ENCODE results near the gene PRCC. TPM values are rescaled to one million over a fixed set of nuclear protein-coding genes. Genes with fewer than 3 reads are reported as not detected.

PRCC gene
- total and polyA plus RNA-seq, 2 of the 13 experiments (the other 11 are each of a cell fraction or from before 2014, with no cell fraction given) = 24.2 to 40.5 TPM

DNA sequence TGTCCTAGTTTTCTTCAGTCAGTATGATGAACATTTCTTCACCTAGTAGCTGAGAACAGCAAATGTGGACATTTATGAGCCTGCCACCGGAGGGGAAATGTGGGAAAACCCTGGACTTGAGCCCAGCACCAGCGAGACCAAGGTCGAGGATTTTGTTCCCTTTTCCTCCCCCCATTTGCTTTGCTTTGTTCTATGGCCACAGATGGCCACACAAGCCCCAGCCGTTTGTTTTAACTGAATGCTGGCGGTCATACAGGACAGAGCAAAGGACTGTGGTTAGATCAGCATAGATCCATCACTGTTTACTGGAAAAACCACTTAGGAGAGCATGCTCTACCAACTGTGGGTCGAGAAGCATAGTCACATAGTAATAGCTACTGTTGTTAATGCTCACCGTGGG is 28.5 kb downstream of the PRCC start (continued):
- TF ChIP-seq FOXM1 (CRISPR knock-in tag; IDR thresholded peaks at IDR 0.05) = no peak
- TF ChIP-seq KDM2A (CRISPR knock-in tag; IDR thresholded peaks at IDR 0.05; ENCODE audit: borderline replicate concordance, low read depth) = 0 out of 2 replicates have a peak, but pooled peaks have one; percentile 19

DNA sequence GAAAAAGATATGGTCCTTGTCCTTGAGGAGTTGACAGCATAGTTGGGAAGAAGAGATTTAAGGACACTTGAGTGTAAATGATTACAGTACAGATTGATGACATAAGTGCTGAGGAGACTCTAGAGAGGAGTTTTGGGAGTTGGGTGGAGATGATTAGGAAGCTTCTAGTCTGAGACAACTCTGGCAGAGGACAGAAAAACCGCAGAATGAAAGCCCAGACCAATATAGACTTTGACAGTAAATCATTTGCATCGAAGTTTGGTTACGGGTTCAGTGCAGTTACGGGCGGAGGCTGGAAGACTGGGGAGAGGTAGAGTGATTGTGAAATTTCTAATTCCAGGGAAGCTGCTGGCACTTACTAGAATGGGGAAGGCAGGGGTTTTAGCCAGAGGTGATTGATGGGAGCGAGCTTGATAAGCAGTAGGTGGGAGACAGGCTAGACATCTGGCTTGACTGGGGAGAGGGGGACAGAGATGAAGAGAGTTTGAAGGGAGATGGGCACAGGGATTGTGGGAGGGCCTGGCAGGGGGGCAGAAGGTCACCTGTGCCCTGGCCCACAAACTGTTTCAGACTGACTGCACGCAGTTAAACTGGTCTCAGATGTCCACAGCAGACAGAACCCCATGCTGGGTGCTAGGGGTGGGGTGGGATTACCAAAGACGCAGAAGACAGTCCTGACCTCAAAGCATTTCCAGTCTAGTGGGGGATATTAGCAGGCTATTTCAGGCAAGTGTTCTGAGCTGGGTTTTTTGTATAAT is 29.2 kb downstream of the PRCC start:
- ChIA-PET CTCF (ENCODE audit: low intra/inter-chr PET ratio, low total read pairs) (interaction anchor here (1.0 to 1.9 kb wide), 5 partner anchors 64 to 131 kb away, joined by 3 to 10 read pairs (median 6); partner anchors contain the start of gene NTRK1), POLR2A (interaction anchor here (1.6 kb wide), 1 partner anchor 29 kb away, joined by 5 read pairs; the partner anchor contains the start of gene PRCC)
- Histone ChIP-seq H4K20me1 (ENCODE audit: insufficient read depth, low read length) (no peaks in the 10 kb centered on the region), H3K9me3 (ENCODE audit: low read length) (no peaks in the 10 kb centered on the region), H3K36me3 (replicated peaks in 1 of 2; ENCODE audit: control insufficient read depth in 1 of 2, insufficient read depth in 2 of 2, low read length in 2 of 2) (peaks cover 36 to 72% of the 10 kb centered on the region in 2 experiments), H3K27me3 (ENCODE audit: control insufficient read depth in 1 of 2, insufficient read depth in 2 of 2, low read length in 2 of 2) (no peaks in the 10 kb centered on the region), H3K4me3 (replicated peaks in 1 of 3; ENCODE audit: insufficient read depth in 1 of 3, low read depth in 2 of 3, low read length in 3 of 3) (no peak overlapping the region), H3K9ac (ENCODE audit: insufficient read depth, low read depth, low read length) (no peak overlapping the region), H3K79me2 (ENCODE audit: insufficient read depth, low read length) (no peaks in the 10 kb centered on the region), H3K4me2 (ENCODE audit: low read depth, low read length) (no peak overlapping the region), H3K4me1 (ENCODE audit: insufficient read depth, low read length) (peaks cover 39% of the 10 kb centered on the region), H2AFZ (ENCODE audit: low read length) (no peak overlapping the region), H3K27ac (ENCODE audit: extremely low read length, insufficient read depth, low read length) (peak overlapping the region; percentile 64)
- intact Hi-C loops (cut with micrococcal nuclease; ENCODE audit: unreplicated experiment) = loop anchor here (1.0 to 10.0 kb wide), 2 partner anchors 68 to 70 kb away; partner anchors contain the start of gene NTRK1
- WGBS (ENCODE audit: low lambda C conversion rate) = 92% methylated on average over 8 of the region's 8 CpGs
- no peak for ATAC-seq
- no TSS peak for BruUV-seq (replicated peaks)
- in situ Hi-C loops (cut with HindIII; ENCODE audit: extremely low pct_ligation_motif_present, low pct_unique_long_range_greater_than_20kb) = loop anchor here (5.0 kb wide), 1 partner anchor 66 kb away; the partner anchor contains the start of gene NTRK1
- DNase-seq (ENCODE audit: low spot score) = no peak
- FAIRE-seq = no peak
- TF ChIP-seq ZNF660 (CRISPR knock-in tag; IDR thresholded peaks at IDR 0.05; ENCODE audit: borderline replicate concordance, low read depth) (no peak), EZH2 (conservative IDR thresholded peaks at IDR 0.05; ENCODE audit: low read depth, low read length) (no peak), BCL6 (CRISPR knock-in tag; IDR thresholded peaks at IDR 0.05) (no peak), ZNF607 (CRISPR knock-in tag; IDR thresholded peaks at IDR 0.05; ENCODE audit: borderline replicate concordance) (no peak), ELF3 (CRISPR knock-in tag; IDR thresholded peaks at IDR 0.05) (no peak), CHCHD3 (CRISPR knock-in tag; IDR thresholded peaks at IDR 0.05) (no peak), HOXA9 (CRISPR knock-in tag; IDR thresholded peaks at IDR 0.05; ENCODE audit: borderline replicate concordance) (no peak), NFE2L1 (CRISPR knock-in tag; IDR thresholded peaks at IDR 0.05; ENCODE audit: borderline replicate concordance) (no peak), ZNF614 (CRISPR knock-in tag; IDR thresholded peaks at IDR 0.05; ENCODE audit: borderline replicate concordance) (no peak), NFIB (CRISPR knock-in tag; IDR thresholded peaks at IDR 0.05; ENCODE audit: borderline replicate concordance) (no peak), JDP2 (CRISPR knock-in tag; IDR thresholded peaks at IDR 0.05; ENCODE audit: borderline replicate concordance) (no peak), MED13 (CRISPR knock-in tag; IDR thresholded peaks at IDR 0.05) (no peak)
- TF ChIP-seq, protein P1, sequence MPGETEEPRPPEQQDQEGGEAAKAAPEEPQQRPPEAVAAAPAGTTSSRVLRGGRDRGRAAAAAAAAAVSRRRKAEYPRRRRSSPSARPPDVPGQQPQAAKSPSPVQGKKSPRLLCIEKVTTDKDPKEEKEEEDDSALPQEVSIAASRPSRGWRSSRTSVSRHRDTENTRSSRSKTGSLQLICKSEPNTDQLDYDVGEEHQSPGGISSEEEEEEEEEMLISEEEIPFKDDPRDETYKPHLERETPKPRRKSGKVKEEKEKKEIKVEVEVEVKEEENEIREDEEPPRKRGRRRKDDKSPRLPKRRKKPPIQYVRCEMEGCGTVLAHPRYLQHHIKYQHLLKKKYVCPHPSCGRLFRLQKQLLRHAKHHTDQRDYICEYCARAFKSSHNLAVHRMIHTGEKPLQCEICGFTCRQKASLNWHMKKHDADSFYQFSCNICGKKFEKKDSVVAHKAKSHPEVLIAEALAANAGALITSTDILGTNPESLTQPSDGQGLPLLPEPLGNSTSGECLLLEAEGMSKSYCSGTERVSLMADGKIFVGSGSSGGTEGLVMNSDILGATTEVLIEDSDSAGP (CRISPR knock-in tag; IDR thresholded peaks at IDR 0.05; ENCODE audit: borderline replicate concordance) = no peak
- TF ChIP-seq, protein P2, sequence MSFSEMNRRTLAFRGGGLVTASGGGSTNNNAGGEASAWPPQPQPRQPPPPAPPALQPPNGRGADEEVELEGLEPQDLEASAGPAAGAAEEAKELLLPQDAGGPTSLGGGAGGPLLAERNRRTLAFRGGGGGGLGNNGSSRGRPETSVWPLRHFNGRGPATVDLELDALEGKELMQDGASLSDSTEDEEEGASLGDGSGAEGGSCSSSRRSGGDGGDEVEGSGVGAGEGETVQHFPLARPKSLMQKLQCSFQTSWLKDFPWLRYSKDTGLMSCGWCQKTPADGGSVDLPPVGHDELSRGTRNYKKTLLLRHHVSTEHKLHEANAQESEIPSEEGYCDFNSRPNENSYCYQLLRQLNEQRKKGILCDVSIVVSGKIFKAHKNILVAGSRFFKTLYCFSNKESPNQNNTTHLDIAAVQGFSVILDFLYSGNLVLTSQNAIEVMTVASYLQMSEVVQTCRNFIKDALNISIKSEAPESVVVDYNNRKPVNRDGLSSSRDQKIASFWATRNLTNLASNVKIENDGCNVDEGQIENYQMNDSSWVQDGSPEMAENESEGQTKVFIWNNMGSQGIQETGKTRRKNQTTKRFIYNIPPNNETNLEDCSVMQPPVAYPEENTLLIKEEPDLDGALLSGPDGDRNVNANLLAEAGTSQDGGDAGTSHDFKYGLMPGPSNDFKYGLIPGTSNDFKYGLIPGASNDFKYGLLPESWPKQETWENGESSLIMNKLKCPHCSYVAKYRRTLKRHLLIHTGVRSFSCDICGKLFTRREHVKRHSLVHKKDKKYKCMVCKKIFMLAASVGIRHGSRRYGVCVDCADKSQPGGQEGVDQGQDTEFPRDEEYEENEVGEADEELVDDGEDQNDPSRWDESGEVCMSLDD (CRISPR knock-in tag; IDR thresholded peaks at IDR 0.05; ENCODE audit: borderline replicate concordance) = no peak
